Measurements from ENCODE around the gene EPN3.

EPN3 gene

GRCh38 chr17:50523208-50523607 is 9.3 kb upstream of the EPN3 start:
- no peak for TF ChIP-seq CTCF (IDR thresholded peaks at IDR 0.05; ENCODE audit: low read depth, low read length)
- no peak for DNase-seq (ENCODE audit: low read depth in 2 of 2)
- no peak overlapping the region for H3K4me3 ChIP-seq (replicated peaks in 1 of 2; ENCODE audit: low read depth in 2 of 2, low read length in 2 of 2)

GRCh38 chr17:50524838-50525237 is 7.7 kb upstream of the EPN3 start:
- TF ChIP-seq CTCF (IDR thresholded peaks at IDR 0.05; ENCODE audit: low read depth, low read length): no peak
- no peak overlapping the region for H3K4me3 ChIP-seq (replicated peaks in 1 of 2; ENCODE audit: low read depth in 2 of 2, low read length in 2 of 2)
- no peak for DNase-seq (ENCODE audit: low read depth in 2 of 2)

GRCh38 chr17:50527155-50527762 is 5.3 kb upstream of the EPN3 start:
- no peak for TF ChIP-seq CTCF (IDR thresholded peaks at IDR 0.05; ENCODE audit: low read depth, low read length)
- DNase-seq (ENCODE audit: low read depth in 2 of 2): no peak
- no peak overlapping the region for H3K4me3 ChIP-seq (replicated peaks in 1 of 2; ENCODE audit: low read depth in 2 of 2, low read length in 2 of 2)

- DNase-seq (ENCODE audit: low read depth in 2 of 2): no peak
- TF ChIP-seq CTCF (IDR thresholded peaks at IDR 0.05; ENCODE audit: low read depth, low read length): no peak
- no peak overlapping the region for H3K4me3 ChIP-seq (replicated peaks in 1 of 2; ENCODE audit: low read depth in 2 of 2, low read length in 2 of 2)
Measured at GRCh38 chr17:50527949-50528474, 4.5 kb upstream of the EPN3 start.

- no peak overlapping the region for H3K4me3 ChIP-seq (replicated peaks in 1 of 2; ENCODE audit: low read depth in 2 of 2, low read length in 2 of 2)
- no peak for DNase-seq (ENCODE audit: low read depth in 2 of 2)
- no peak for TF ChIP-seq CTCF (IDR thresholded peaks at IDR 0.05; ENCODE audit: low read depth, low read length)
Measured at GRCh38 chr17:50529849-50530248, 2.7 kb upstream of the EPN3 start.

- no peak overlapping the region for H3K4me3 ChIP-seq (replicated peaks in 1 of 2; ENCODE audit: low read depth in 2 of 2, low read length in 2 of 2)
- no peak for DNase-seq (ENCODE audit: low read depth in 2 of 2)
- TF ChIP-seq CTCF (IDR thresholded peaks at IDR 0.05; ENCODE audit: low read depth, low read length): no peak
Measured at GRCh38 chr17:50531428-50532025, 1.0 kb upstream of the EPN3 start.
